Measurements from ENCODE around the gene TFCP2.

The TFCP2 gene

GRCh38 chr12:51067771-51068170 is 105.2 kb downstream of the TFCP2 start:
- DNase-seq (ENCODE audit: extremely low read depth, low read depth) = no peak
- no peak for TF ChIP-seq CTCF (IDR thresholded peaks at IDR 0.05; ENCODE audit: low read depth, low read length)

GRCh38 chr12:51067229-51067628 is 105.7 kb downstream of the TFCP2 start:
- no peak for DNase-seq (ENCODE audit: extremely low read depth, low read depth)
- no peak for TF ChIP-seq CTCF (IDR thresholded peaks at IDR 0.05; ENCODE audit: low read depth, low read length)

- DNase-seq (ENCODE audit: extremely low read depth, low read depth) = no peak
- TF ChIP-seq CTCF (IDR thresholded peaks at IDR 0.05; ENCODE audit: low read depth, low read length) = no peak
Observed at GRCh38 chr12:51065530-51065929, 107.4 kb downstream of the TFCP2 start.

- DNase-seq (ENCODE audit: extremely low read depth, low read depth) = no peak
- TF ChIP-seq CTCF (IDR thresholded peaks at IDR 0.05; ENCODE audit: low read depth, low read length) = no peak
Observed at GRCh38 chr12:51062631-51063397, 110.1 kb downstream of the TFCP2 start.

- no peak for TF ChIP-seq CTCF (IDR thresholded peaks at IDR 0.05; ENCODE audit: low read depth, low read length)
Observed at GRCh38 chr12:51059086-51059485, 113.8 kb downstream of the TFCP2 start.

GRCh38 chr12:51056242-51056641 is 116.7 kb downstream of the TFCP2 start:
- no peak for DNase-seq (ENCODE audit: extremely low read depth, low read depth)
- no peak for TF ChIP-seq CTCF (IDR thresholded peaks at IDR 0.05; ENCODE audit: low read depth, low read length)

More at GRCh38 chr12:51059086-51059485, 113.8 kb downstream of the TFCP2 start:
- DNase-seq (ENCODE audit: extremely low read depth, low read depth) = no peak

- no peak for DNase-seq (ENCODE audit: extremely low read depth, low read depth)
Observed at GRCh38 chr12:51055060-51055459, 117.9 kb downstream of the TFCP2 start.

More at GRCh38 chr12:51055060-51055459, 117.9 kb downstream of the TFCP2 start:
- no peak for TF ChIP-seq CTCF (IDR thresholded peaks at IDR 0.05; ENCODE audit: low read depth, low read length)

Data from AG09319 (cell line).